K562 (cell line): Measurements from ENCODE around the gene FEN1. TPM values are rescaled to one million over a fixed set of nuclear protein-coding genes. Genes with fewer than 3 reads are reported as not detected.

Source experiments
- ATAC-seq: fragments of 200-7000 bp; cut with Tn5 transposase; 3 replicates; pipeline ENCODE4 v1.9.1; 2020; ENCODE audit warnings: moderate library complexity
- BruUV-seq: library from RNA; stranded (reverse); fragments of 400-500 nt; replicated peaks from 2 replicates; lab custom pipeline; 2021; lab: Mats Ljungman, UMichigan
- CTCF ChIA-PET: fragments of 300-600 bp; formaldehyde crosslinking; extraction: SDS; loops from one replicate; lab custom pipeline; 2021; ENCODE audit warnings: low intra/inter-chr PET ratio; lab: Yijun Ruan, JAX
- POLR2A ChIA-PET: fragments of 300-600, 350-650 bp; sonication (Branson Sonifier 250); formaldehyde crosslinking; extraction: SDS; loops from one replicate; lab custom pipeline; 2021; ENCODE audit warnings: antibody characterized with exemption, inconsistent platforms; lab: Yijun Ruan, JAX
- DNase-seq, 4 experiments: peaks; one replicate each; pipeline versions ENCODE4 v3.0.0 to v3.0.0-alpha.2; 2011 to 2018; ENCODE audit warnings: low spot score in 3 of 4, mixed read lengths in 3 of 4; ENCODE audit errors: extremely low read depth in 1 of 4
- FAIRE-seq: peaks from 2 replicates; lab custom pipeline; 2011; peaks lifted over from hg19 to GRCh38; lab: Jason Lieb, UNC
- H2AFZ ChIP-seq: 2 replicates; pipeline ENCODE4 v1.6.0; 2011; ENCODE audit warnings: low read depth, low read length, control low read depth, inconsistent platforms
- H3K27ac ChIP-seq: fragments of 200-600 bp; 3 replicates; pipeline ENCODE4 v1.8.0; 2011; ENCODE audit warnings: low read depth, mild to moderate bottlenecking, control low read depth, inconsistent platforms, low read length, moderate library complexity, mixed read lengths; ENCODE audit errors: extremely low read depth
- H3K27me3 ChIP-seq, 2 experiments: fragments of 300-600 bp in 1 of 2; 2 replicates in 1 of 2; 3 replicates in 1 of 2; pipeline versions ENCODE4 v1.6.0 to v1.8.0; 2011; ENCODE audit warnings: inconsistent platforms in 2 of 2, low read length in 2 of 2, mild to moderate bottlenecking in 1 of 2, mixed read lengths in 1 of 2, moderate library complexity in 1 of 2; ENCODE audit not compliant: control insufficient read depth in 2 of 2, insufficient read depth in 2 of 2
- H3K36me3 ChIP-seq: fragments of 300-600 bp; 3 replicates; pipeline ENCODE4 v1.8.0; 2011; ENCODE audit warnings: mild to moderate bottlenecking, low read length, inconsistent platforms; ENCODE audit not compliant: control insufficient read depth, insufficient read depth
- H3K4me1 ChIP-seq, 2 experiments: fragments of 200-600 bp in 1 of 2; replicated peaks in 1 of 2; 2 replicates in 1 of 2; 3 replicates in 1 of 2; pipeline versions ENCODE4 v1.5.1 to v1.8.0; 2011; ENCODE audit warnings: inconsistent platforms in 2 of 2, low read length in 2 of 2, mild to moderate bottlenecking in 1 of 2, mixed read lengths in 1 of 2, moderate library complexity in 1 of 2; ENCODE audit not compliant: control insufficient read depth in 2 of 2, insufficient read depth in 2 of 2
- H3K4me2 ChIP-seq: 2 replicates; pipeline ENCODE4 v1.6.1; 2011; ENCODE audit warnings: low read length, control low read depth, inconsistent platforms, mixed read lengths; ENCODE audit not compliant: insufficient read depth
- H3K4me3 ChIP-seq: fragments of 200-600 bp; sonication (generic), shearing (Covaris generic); 2 replicates; pipeline ENCODE4 v1.5.1; 2016; ENCODE audit warnings: control low read depth, inconsistent platforms
- H3K79me2 ChIP-seq: fragments of 200-600 bp; 3 replicates; pipeline ENCODE4 v1.8.0; 2011; ENCODE audit warnings: low read length, inconsistent platforms; ENCODE audit not compliant: control insufficient read depth, insufficient read depth
- H3K9ac ChIP-seq, 2 experiments: 2 replicates each; pipeline versions ENCODE4 v1.6.0 to v1.6.1; 2011; ENCODE audit warnings: low read depth in 2 of 2, low read length in 2 of 2, control low read depth in 1 of 2, inconsistent platforms in 1 of 2, mild to moderate bottlenecking in 1 of 2, mixed read lengths in 1 of 2; ENCODE audit not compliant: insufficient read depth in 1 of 2
- H3K9me1 ChIP-seq: one replicate; pipeline ENCODE4 v1.6.0; 2011; ENCODE audit warnings: inconsistent platforms, mild to moderate bottlenecking, low read length, moderate library complexity; ENCODE audit not compliant: control insufficient read depth, insufficient read depth
- H3K9me3 ChIP-seq: replicated peaks from 2 replicates; pipeline ENCODE4 v1.5.1; 2011; ENCODE audit warnings: low read depth, low read length, inconsistent platforms; ENCODE audit not compliant: control insufficient read depth, insufficient read depth
- H4K20me1 ChIP-seq: replicated peaks from 2 replicates; pipeline ENCODE4 v1.6.1; 2011; ENCODE audit warnings: low read length, inconsistent platforms, mixed read lengths; ENCODE audit not compliant: control insufficient read depth, insufficient read depth
- BCOR ChIP-seq: fragments of 450-650 bp; IDR thresholded peaks from 2 replicates; pipeline ENCODE4 v1.6.1; 2016
- CHCHD3 ChIP-seq: fragments of 250-450 bp; sonication (Bioruptor Pico); IDR thresholded peaks from 2 replicates; pipeline ENCODE4 v2.1.2; 2022; ENCODE audit warnings: mild to moderate bottlenecking
- EZH2 ChIP-seq: IDR thresholded peaks from 2 replicates; pipeline ENCODE4 v1.6.1; 2012; ENCODE audit warnings: low read depth, mild to moderate bottlenecking, inconsistent platforms, low read length, borderline replicate concordance
- GMEB1 ChIP-seq: fragments of 250-450 bp; sonication (Bioruptor Pico); IDR thresholded peaks from 2 replicates; pipeline ENCODE4 v1.4.0; 2020; ENCODE audit warnings: mild to moderate bottlenecking
- KDM1A ChIP-seq, 2 experiments: fragments of 450-650 bp; IDR thresholded peaks; 2 replicates each; pipeline ENCODE4 v1.6.1; 2016; ENCODE audit warnings: mild to moderate bottlenecking in 2 of 2
- POU5F1 ChIP-seq: fragments of 150-350 bp; IDR thresholded peaks from 2 replicates; pipeline ENCODE4 v1.6.1; 2014; ENCODE audit warnings: borderline replicate concordance, low read length, low read depth, mild to moderate bottlenecking; ENCODE audit not compliant: partially characterized antibody
- RBM25 ChIP-seq: fragments of 200-400 bp; formaldehyde crosslinking; IDR thresholded peaks from 2 replicates; pipeline ENCODE4 v1.6.1; 2018; ENCODE audit warnings: low read length, low read depth, moderate library complexity; ENCODE audit not compliant: severe bottlenecking
- THAP12 ChIP-seq: fragments of 250-450 bp; sonication (Bioruptor Pico); IDR thresholded peaks from 2 replicates; pipeline ENCODE4 v1.9.0; 2021; ENCODE audit warnings: mild to moderate bottlenecking, inconsistent platforms
- ZBTB33 ChIP-seq: sonication (generic); formaldehyde crosslinking; IDR thresholded peaks from 2 replicates; pipeline ENCODE4 v1.8.1; 2023; ENCODE audit warnings: mild to moderate bottlenecking, missing genetic modification reagents
- ZBTB43 ChIP-seq: sonication (generic); formaldehyde crosslinking; IDR thresholded peaks from 2 replicates; pipeline ENCODE4 v1.8.0; 2023; ENCODE audit warnings: mild to moderate bottlenecking, missing genetic modification reagents
- ZKSCAN1 ChIP-seq: fragments of 150-350 bp; IDR thresholded peaks from 2 replicates; pipeline ENCODE4 v1.6.1; 2016; ENCODE audit warnings: low read depth, low read length
- ZNF121 ChIP-seq: sonication (generic); formaldehyde crosslinking; conservative IDR thresholded peaks from 2 replicates; pipeline ENCODE4 v1.8.0; 2022; ENCODE audit warnings: missing genetic modification reagents
- ZNF24 ChIP-seq: fragments of 450-650 bp; IDR thresholded peaks from 2 replicates; pipeline ENCODE4 v1.6.1; 2016
- ZNF316 ChIP-seq: fragments of 450-650 bp; IDR thresholded peaks from 2 replicates; pipeline ENCODE4 v1.6.1; 2016
- ZNF589 ChIP-seq: fragments of 200-800 bp; sonication (Bioruptor generic); IDR thresholded peaks from 2 replicates; pipeline ENCODE4 v1.6.1; 2016; ENCODE audit warnings: low read depth, missing genetic modification characterization, missing compliant biosample characterization
- WGBS: fragments of 100-300 bp; shearing (Covaris generic); methylation state at CpG from one replicate; pipeline ENCODE4 v1.1.6; 2016; ENCODE audit warnings: low coverage, mixed read lengths; ENCODE audit not compliant: insufficient coverage; ENCODE audit errors: missing lambda C conversion rate; 5-methylcytosine and 5-hydroxymethylcytosine counted together
- in situ Hi-C: fragments of 300-500 bp; cut with MboI; formaldehyde crosslinking; loops from 4 replicates; pipeline ENCODE4 v1.15.0; 2018; ENCODE audit warnings: inconsistent platforms, mixed read lengths
- intact Hi-C: fragments of 100-400 bp; cut with micrococcal nuclease; formaldehyde crosslinking; loops from 2 replicates; pipeline ENCODE4 v1.14.2; 2022
- polyA plus RNA-seq, 8 experiments: library from polyadenylated mRNA; depleted of rRNA in 4 of 8; stranded (reverse) in 5 of 8; unstranded in 3 of 8; fragments of >200 nt; fragmentation: Nextera tagmentation in 2 of 8; fragmentation: Illumina TruSeq in 1 of 8; extraction: Ambion mirVana in 2 of 8; extraction: Trizol in 1 of 8; gene quantifications; 2 replicates each; pipeline versions ENCODE4 v1.2.1 to v1.2.3, GENCODE V29; 2011 to 2014; ENCODE audit warnings: inconsistent platforms in 1 of 8, missing spikeins in 1 of 8
- total RNA-seq, 7 experiments: library from RNA; depleted of rRNA in 6 of 7; stranded (reverse); fragments of >200 nt in 6 of 7; fragmentation: Illumina TruSeq in 2 of 7; extraction: Trizol in 2 of 7; gene quantifications; 2 replicates each; pipeline versions ENCODE4 v1.2.1 to v1.2.3, GENCODE V29; 2011 to 2021; ENCODE audit warnings: low replicate concordance in 1 of 7

Gene FEN1
- total and polyA plus RNA-seq, 9 of the 15 experiments (the other 6 are each of a cell fraction or from before 2014, with no cell fraction given), result 58.1 to 156 (median 137) TPM

GRCh38 chr11:61750631-61751273 lies 42.0 kb upstream of the FEN1 start:
- no peaks in the 10 kb centered on the region for H3K9me1 ChIP-seq
- H3K9me3 ChIP-seq, result no peaks in the 10 kb centered on the region
- FAIRE-seq, result no peak
- 0 out of 2 replicates have a peak overlapping the region, but pooled peaks have one; percentile 4 for H2AFZ ChIP-seq
- ChIA-PET POLR2A (interaction anchor here (0.9 to 1.6 kb wide), 3 partner anchors 14 to 215 kb away, joined by 3 to 13 read pairs (median 6); partner anchors contain the start of genes FEN1 and TMEM258), CTCF (interaction anchor here (1.4 kb wide), 1 partner anchor 26 kb away, joined by 3 read pairs; no protein-coding TSS in a partner anchor)
- in situ Hi-C loops, result no loop called here
- H3K4me2 ChIP-seq, result no peak overlapping the region
- intact Hi-C loops, result loop anchor here (1.0 kb wide), 1 partner anchor 42 kb away; the partner anchor contains the start of genes FEN1 and TMEM258
- H3K36me3 ChIP-seq, result no peaks in the 10 kb centered on the region
- H4K20me1 ChIP-seq, result no peaks in the 10 kb centered on the region
- no peak overlapping the region for H3K4me3 ChIP-seq
- no peak overlapping the region; the same call in 2 of the 3 replicates for H3K27ac ChIP-seq
- peaks cover 31% of the 10 kb centered on the region for H3K79me2 ChIP-seq
- 89% methylated on average over 5 of the region's 5 CpGs for WGBS
- DNase-seq, result no peak
- no peaks in the 10 kb centered on the region for H3K27me3 ChIP-seq
- ATAC-seq, result no peak
- no peak overlapping the region for H3K9ac ChIP-seq
- H3K4me1 ChIP-seq, result peaks cover 70 to 90% of the 10 kb centered on the region in 2 experiments
- BruUV-seq, result no TSS peak
- TF ChIP-seq CHCHD3 (CRISPR knock-in tag) (no peak), ZNF316 (0 out of 2 replicates have a peak, but pooled peaks have one; percentile 8), ZNF24 (no peak), ZNF121 (CRISPR knock-in tag) (peak; percentile 57), RBM25 (peak; percentile 94), THAP12 (CRISPR knock-in tag) (no peak), POU5F1 (no peak), BCOR (peak; percentile 83), ZNF589 (CRISPR knock-in tag) (no peak), ZBTB33 (CRISPR knock-in tag) (no peak), ZBTB43 (CRISPR knock-in tag) (no peak), GMEB1 (CRISPR knock-in tag) (no peak), EZH2 (no peak), ZKSCAN1 (peak; percentile 61), KDM1A (IDR thresholded peaks at IDR 0.05) (peak; percentile 53 to 65; a peak in 3 of 4 replicates)
